Measurements from ENCODE around the gene IFITM1.
"Not testable (repeated sequence)": the region's sequence is repeated elsewhere in the genome, so short reads cannot be mapped to it uniquely, and the experiment has no call there.

The IFITM1 gene

GRCh38 chr11:309979-310572, 3.8 kb upstream of the IFITM1 start:
- not testable (repeated sequence) for DNase-seq

GRCh38 chr11:311013-311748, 2.7 kb upstream of the IFITM1 start:
- DNase-seq = not testable (repeated sequence)

GRCh38 chr11:312092-312816, 1.6 kb upstream of the IFITM1 start:
- DNase-seq = no peak

- DNase-seq = no peak
Observed at GRCh38 chr11:313304-313786, 495 bp upstream of the IFITM1 start.

- DNase-seq = not testable (repeated sequence)
Observed at GRCh38 chr11:314554-314875, 675 bp downstream of the IFITM1 start.

GRCh38 chr11:315051-315481, 1.2 kb downstream of the IFITM1 start:
- DNase-seq = peak in 1 of 3 experiments; percentile 14

- DNase-seq = no peak
Observed at GRCh38 chr11:315516-315994, 1.7 kb downstream of the IFITM1 start.

GRCh38 chr11:316031-316701, 2.3 kb downstream of the IFITM1 start:
- no peak for DNase-seq

GRCh38 chr11:316891-317301, 3.1 kb downstream of the IFITM1 start:
- no peak for DNase-seq

- not testable (repeated sequence) for DNase-seq
Observed at GRCh38 chr11:317668-318404, 4.0 kb downstream of the IFITM1 start.

GRCh38 chr11:318405-319120, 4.7 kb downstream of the IFITM1 start:
- DNase-seq = not testable (repeated sequence)

- not testable (repeated sequence) for DNase-seq
Observed at GRCh38 chr11:319121-319887, 5.5 kb downstream of the IFITM1 start.

- not testable (repeated sequence) for DNase-seq
Observed at GRCh38 chr11:319888-320273, 6.0 kb downstream of the IFITM1 start.

- DNase-seq = no peak
Observed at GRCh38 chr11:324156-324555, 10.3 kb downstream of the IFITM1 start.

GRCh38 chr11:324593-325517, 11.0 kb downstream of the IFITM1 start:
- DNase-seq = not testable (repeated sequence)

- no peak for DNase-seq
Observed at GRCh38 chr11:325796-326591, 12.2 kb downstream of the IFITM1 start.

- DNase-seq = no peak
Observed at GRCh38 chr11:326592-326841, 12.7 kb downstream of the IFITM1 start.

- no peak for DNase-seq
Observed at GRCh38 chr11:326842-327580, 13.2 kb downstream of the IFITM1 start.

GRCh38 chr11:327581-327923, 13.7 kb downstream of the IFITM1 start:
- no peak for DNase-seq
